HL-60 (cell line): ENCODE results near the gene PRTN3.

Source experiments
- CTCF ChIP-seq: IDR thresholded peaks from one replicate; pipeline ENCODE4 v1.5.1; 2011; ENCODE audit warnings: low read length, control low read depth, inconsistent platforms; ENCODE audit not compliant: insufficient read depth
- GABPA ChIP-seq: IDR thresholded peaks from 2 replicates; pipeline ENCODE4 v1.6.1; 2012; ENCODE audit warnings: low read depth
- POLR2AphosphoS5 ChIP-seq: IDR thresholded peaks from 2 replicates; pipeline ENCODE4 v1.6.1; 2012; ENCODE audit warnings: low read depth
- TF ChIP-seq, protein P1 (sequence below): IDR thresholded peaks from 2 replicates; pipeline ENCODE4 v1.6.1; 2012; ENCODE audit warnings: low read depth; ENCODE audit not compliant: insufficient replicate concordance

- TF ChIP-seq CTCF = no peak
- no peak for TF ChIP-seq POLR2AphosphoS5
- no peak for TF ChIP-seq GABPA
- TF ChIP-seq, protein P1, sequence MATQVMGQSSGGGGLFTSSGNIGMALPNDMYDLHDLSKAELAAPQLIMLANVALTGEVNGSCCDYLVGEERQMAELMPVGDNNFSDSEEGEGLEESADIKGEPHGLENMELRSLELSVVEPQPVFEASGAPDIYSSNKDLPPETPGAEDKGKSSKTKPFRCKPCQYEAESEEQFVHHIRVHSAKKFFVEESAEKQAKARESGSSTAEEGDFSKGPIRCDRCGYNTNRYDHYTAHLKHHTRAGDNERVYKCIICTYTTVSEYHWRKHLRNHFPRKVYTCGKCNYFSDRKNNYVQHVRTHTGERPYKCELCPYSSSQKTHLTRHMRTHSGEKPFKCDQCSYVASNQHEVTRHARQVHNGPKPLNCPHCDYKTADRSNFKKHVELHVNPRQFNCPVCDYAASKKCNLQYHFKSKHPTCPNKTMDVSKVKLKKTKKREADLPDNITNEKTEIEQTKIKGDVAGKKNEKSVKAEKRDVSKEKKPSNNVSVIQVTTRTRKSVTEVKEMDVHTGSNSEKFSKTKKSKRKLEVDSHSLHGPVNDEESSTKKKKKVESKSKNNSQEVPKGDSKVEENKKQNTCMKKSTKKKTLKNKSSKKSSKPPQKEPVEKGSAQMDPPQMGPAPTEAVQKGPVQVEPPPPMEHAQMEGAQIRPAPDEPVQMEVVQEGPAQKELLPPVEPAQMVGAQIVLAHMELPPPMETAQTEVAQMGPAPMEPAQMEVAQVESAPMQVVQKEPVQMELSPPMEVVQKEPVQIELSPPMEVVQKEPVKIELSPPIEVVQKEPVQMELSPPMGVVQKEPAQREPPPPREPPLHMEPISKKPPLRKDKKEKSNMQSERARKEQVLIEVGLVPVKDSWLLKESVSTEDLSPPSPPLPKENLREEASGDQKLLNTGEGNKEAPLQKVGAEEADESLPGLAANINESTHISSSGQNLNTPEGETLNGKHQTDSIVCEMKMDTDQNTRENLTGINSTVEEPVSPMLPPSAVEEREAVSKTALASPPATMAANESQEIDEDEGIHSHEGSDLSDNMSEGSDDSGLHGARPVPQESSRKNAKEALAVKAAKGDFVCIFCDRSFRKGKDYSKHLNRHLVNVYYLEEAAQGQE = no peak
These were observed 47.0 kb upstream of the PRTN3 start for GRCh38 chr19:793806-794205.
